Spleen (tissue), 7 donors: Measurements from ENCODE around the gene SERPINA1.

Experiments
- POLR2A ChIP-seq, 3 donors: fragments of 450-650 bp; IDR thresholded peaks; one replicate each; pipeline ENCODE4 v1.5.1; 2017; ENCODE audit warnings: antibody characterized with exemption in 3 of 3, mild to moderate bottlenecking in 1 of 3
- TF ChIP-seq, protein P1 (sequence below), 11 experiments: fragments of 200-600 bp in 7 of 11; fragments of 450-650 bp in 4 of 11; sonication (generic) in 4 of 11; IDR thresholded peaks in 8 of 11; conservative IDR thresholded peaks in 3 of 11; 1 replicate in 7 of 11; 2 replicates in 4 of 11; pipeline versions ENCODE4 v1.4.0 to v1.8.0; 2016 to 2021; ENCODE audit warnings: antibody characterized with exemption in 11 of 11, inconsistent platforms in 4 of 11, mild to moderate bottlenecking in 1 of 11
- donor health status: DM: no; HTN: no; CAD: no; lungs with moderate emphysema.
- donor health status: DM: no; HTN: no; CAD: no.
- donor health status: DM: no; HTN: no; CAD: no.

DNA sequence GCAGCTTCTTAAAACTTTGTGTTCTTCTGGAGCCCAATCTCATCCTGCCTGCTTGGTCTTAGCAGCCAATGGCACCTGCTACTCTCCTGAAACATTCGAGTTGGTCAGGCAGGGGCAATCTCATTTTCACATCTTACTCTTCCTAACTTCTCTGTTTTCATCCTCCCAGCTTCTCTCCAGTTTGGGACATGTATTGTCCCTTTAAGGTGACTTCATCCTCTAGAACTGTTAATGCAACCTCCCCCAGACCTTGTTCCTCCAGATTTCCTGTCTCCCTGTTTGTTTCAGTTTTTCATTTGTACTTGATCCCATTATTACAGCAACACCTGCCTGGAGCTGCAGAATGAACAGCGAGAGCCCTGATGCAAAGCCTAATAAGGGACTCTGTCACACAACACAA lies 32.9 kb upstream of the SERPINA1 start:
- TF ChIP-seq, protein P1, sequence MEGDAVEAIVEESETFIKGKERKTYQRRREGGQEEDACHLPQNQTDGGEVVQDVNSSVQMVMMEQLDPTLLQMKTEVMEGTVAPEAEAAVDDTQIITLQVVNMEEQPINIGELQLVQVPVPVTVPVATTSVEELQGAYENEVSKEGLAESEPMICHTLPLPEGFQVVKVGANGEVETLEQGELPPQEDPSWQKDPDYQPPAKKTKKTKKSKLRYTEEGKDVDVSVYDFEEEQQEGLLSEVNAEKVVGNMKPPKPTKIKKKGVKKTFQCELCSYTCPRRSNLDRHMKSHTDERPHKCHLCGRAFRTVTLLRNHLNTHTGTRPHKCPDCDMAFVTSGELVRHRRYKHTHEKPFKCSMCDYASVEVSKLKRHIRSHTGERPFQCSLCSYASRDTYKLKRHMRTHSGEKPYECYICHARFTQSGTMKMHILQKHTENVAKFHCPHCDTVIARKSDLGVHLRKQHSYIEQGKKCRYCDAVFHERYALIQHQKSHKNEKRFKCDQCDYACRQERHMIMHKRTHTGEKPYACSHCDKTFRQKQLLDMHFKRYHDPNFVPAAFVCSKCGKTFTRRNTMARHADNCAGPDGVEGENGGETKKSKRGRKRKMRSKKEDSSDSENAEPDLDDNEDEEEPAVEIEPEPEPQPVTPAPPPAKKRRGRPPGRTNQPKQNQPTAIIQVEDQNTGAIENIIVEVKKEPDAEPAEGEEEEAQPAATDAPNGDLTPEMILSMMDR (IDR thresholded peaks at IDR 0.05 in 8 of 11, conservative IDR thresholded peaks at IDR 0.05 in 3 of 11): no peak
- TF ChIP-seq POLR2A (IDR thresholded peaks at IDR 0.05): no peak
